Germinal center (tissue), 1 donor: ENCODE measurements around the gene SPATA6L.

Source experiments
- DNase-seq: peaks from one replicate; pipeline ENCODE4 v3.0.0; 2012; ENCODE audit warnings: mixed read lengths, low spot score

The SPATA6L gene

GRCh38 chr9:4550777-4551484, 115.3 kb downstream of the SPATA6L start:
- no peak for DNase-seq

GRCh38 chr9:4549751-4550295, 116.5 kb downstream of the SPATA6L start:
- no peak for DNase-seq

- DNase-seq, result peak; percentile 32
These were observed 117.2 kb downstream of the SPATA6L start for GRCh38 chr9:4548811-4549725.
